ENCODE measurements around the gene APCDD1.

The APCDD1 gene

GRCh38 chr18:10439898-10440297, 14.5 kb upstream of the APCDD1 start:
- Histone ChIP-seq H3K4me3 (ENCODE audit: low read depth, low read length) (no peak overlapping the region), H3K9me3 (ENCODE audit: control insufficient read depth, insufficient read depth, low read length) (no peaks in the 10 kb centered on the region), H3K4me1 (ENCODE audit: control insufficient read depth, insufficient read depth, low read length) (no peaks in the 10 kb centered on the region), H3K27me3 (ENCODE audit: control insufficient read depth, insufficient read depth, low read length) (no peaks in the 10 kb centered on the region), H3K9ac (ENCODE audit: low read depth, low read length) (no peak overlapping the region), H3K36me3 (ENCODE audit: control insufficient read depth, insufficient read depth, low read length) (no peaks in the 10 kb centered on the region)

DNA sequence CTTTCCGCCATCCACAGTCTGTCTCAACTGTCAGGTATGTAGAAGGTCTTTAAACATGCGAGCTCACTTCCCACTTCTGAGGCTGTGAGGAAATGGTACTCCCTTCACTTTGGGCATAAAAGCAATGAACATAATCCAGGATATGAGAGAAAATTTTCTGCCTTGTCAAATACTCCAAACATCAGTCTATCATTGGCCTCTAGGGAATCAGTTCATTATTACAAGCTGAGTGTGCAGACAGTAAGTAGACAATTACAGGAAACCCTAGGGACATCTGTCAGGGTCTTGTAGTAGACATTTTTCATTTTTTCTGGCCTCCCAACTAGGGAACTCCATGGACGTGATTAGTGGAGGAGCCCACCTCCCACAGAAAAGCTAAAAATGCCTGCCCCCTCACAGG, 13.6 kb upstream of the APCDD1 start:
- no peaks in the 10 kb centered on the region for H3K4me1 ChIP-seq (ENCODE audit: control insufficient read depth, insufficient read depth, low read length)
- H3K9me3 ChIP-seq (ENCODE audit: control insufficient read depth, insufficient read depth, low read length), result no peaks in the 10 kb centered on the region
- no peaks in the 10 kb centered on the region for H3K36me3 ChIP-seq (ENCODE audit: control insufficient read depth, insufficient read depth, low read length)
- H3K4me3 ChIP-seq (ENCODE audit: low read depth, low read length), result no peak overlapping the region
- H3K9ac ChIP-seq (ENCODE audit: low read depth, low read length), result no peak overlapping the region
- no peaks in the 10 kb centered on the region for H3K27me3 ChIP-seq (ENCODE audit: control insufficient read depth, insufficient read depth, low read length)

DNA sequence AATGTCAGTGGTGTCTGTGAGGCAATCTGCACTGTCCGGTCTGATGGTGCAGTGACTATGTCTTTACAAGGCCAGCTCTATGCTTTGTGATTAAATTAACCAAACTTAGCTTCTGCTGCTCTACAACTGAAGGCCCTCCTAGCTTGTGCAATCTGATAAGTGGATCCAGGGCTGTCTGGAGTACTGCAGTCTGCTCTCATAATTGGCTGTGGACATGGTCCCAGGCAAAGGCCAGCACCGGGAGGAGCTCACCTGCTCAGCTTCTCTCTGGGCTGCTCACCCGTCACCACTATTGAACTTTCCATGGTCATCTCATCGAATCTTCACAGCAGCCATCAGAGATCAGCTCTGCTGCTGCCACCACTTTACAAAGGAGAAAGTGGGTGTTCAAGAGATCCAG, 13.0 kb upstream of the APCDD1 start:
- Histone ChIP-seq H3K4me3 (ENCODE audit: low read depth, low read length) (no peak overlapping the region), H3K4me1 (ENCODE audit: control insufficient read depth, insufficient read depth, low read length) (no peaks in the 10 kb centered on the region), H3K27me3 (ENCODE audit: control insufficient read depth, insufficient read depth, low read length) (no peaks in the 10 kb centered on the region), H3K36me3 (ENCODE audit: control insufficient read depth, insufficient read depth, low read length) (no peaks in the 10 kb centered on the region), H3K9ac (ENCODE audit: low read depth, low read length) (no peak overlapping the region), H3K9me3 (ENCODE audit: control insufficient read depth, insufficient read depth, low read length) (no peaks in the 10 kb centered on the region)

DNA sequence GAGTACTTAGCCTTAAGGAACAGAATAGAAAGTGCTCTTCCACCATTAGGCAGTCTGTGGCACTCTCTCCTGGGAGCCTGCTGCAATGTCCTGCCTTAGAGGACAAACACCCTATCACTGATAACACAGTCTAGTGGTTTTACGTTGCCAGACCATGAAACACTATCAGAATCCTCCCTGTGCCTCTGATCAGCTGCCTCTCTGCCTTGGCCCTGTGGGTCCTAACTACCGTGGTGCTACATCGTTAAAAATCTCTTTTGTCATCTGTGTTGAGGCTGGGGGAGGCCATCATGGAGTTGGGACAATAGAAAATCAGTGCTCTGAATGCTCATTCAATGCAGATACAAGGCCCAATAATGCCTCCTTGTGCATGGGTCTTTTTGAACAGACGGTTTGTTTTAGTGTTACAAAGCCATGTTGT, 11.9 kb upstream of the APCDD1 start:
- H3K4me1 ChIP-seq (ENCODE audit: control insufficient read depth, insufficient read depth, low read length), result no peaks in the 10 kb centered on the region
- no peaks in the 10 kb centered on the region for H3K36me3 ChIP-seq (ENCODE audit: control insufficient read depth, insufficient read depth, low read length)
- no peaks in the 10 kb centered on the region for H3K9me3 ChIP-seq (ENCODE audit: control insufficient read depth, insufficient read depth, low read length)
- H3K27me3 ChIP-seq (ENCODE audit: control insufficient read depth, insufficient read depth, low read length), result no peaks in the 10 kb centered on the region
- no peak overlapping the region for H3K4me3 ChIP-seq (ENCODE audit: low read depth, low read length)
- no peak overlapping the region for H3K9ac ChIP-seq (ENCODE audit: low read depth, low read length)

- no peaks in the 10 kb centered on the region for H3K27me3 ChIP-seq (ENCODE audit: control insufficient read depth, insufficient read depth, low read length)
- no peak overlapping the region for H3K9ac ChIP-seq (ENCODE audit: low read depth, low read length)
These were observed 11.4 kb upstream of the APCDD1 start for GRCh38 chr18:10443001-10443400.

GRCh38 chr18:10444314-10445006, 10.0 kb upstream of the APCDD1 start:
- no peak overlapping the region for H3K9ac ChIP-seq (ENCODE audit: low read depth, low read length)
- H3K4me1 ChIP-seq (ENCODE audit: control insufficient read depth, insufficient read depth, low read length), result no peaks in the 10 kb centered on the region
- no peaks in the 10 kb centered on the region for H3K36me3 ChIP-seq (ENCODE audit: control insufficient read depth, insufficient read depth, low read length)
- no peaks in the 10 kb centered on the region for H3K27me3 ChIP-seq (ENCODE audit: control insufficient read depth, insufficient read depth, low read length)
- H3K9me3 ChIP-seq (ENCODE audit: control insufficient read depth, insufficient read depth, low read length), result no peaks in the 10 kb centered on the region
- no peak overlapping the region for H3K4me3 ChIP-seq (ENCODE audit: low read depth, low read length)

More at GRCh38 chr18:10443001-10443400, 11.4 kb upstream of the APCDD1 start:
- Histone ChIP-seq H3K36me3 (ENCODE audit: control insufficient read depth, insufficient read depth, low read length) (no peaks in the 10 kb centered on the region), H3K4me3 (ENCODE audit: low read depth, low read length) (no peak overlapping the region), H3K9me3 (ENCODE audit: control insufficient read depth, insufficient read depth, low read length) (no peaks in the 10 kb centered on the region), H3K4me1 (ENCODE audit: control insufficient read depth, insufficient read depth, low read length) (no peaks in the 10 kb centered on the region)

GRCh38 chr18:10449396-10449795, 5.0 kb upstream of the APCDD1 start:
- H3K9ac ChIP-seq (ENCODE audit: low read depth, low read length), result no peak overlapping the region
- no peaks in the 10 kb centered on the region for H3K9me3 ChIP-seq (ENCODE audit: control insufficient read depth, insufficient read depth, low read length)
- H3K4me1 ChIP-seq (ENCODE audit: control insufficient read depth, insufficient read depth, low read length), result no peaks in the 10 kb centered on the region
- no peak overlapping the region for H3K4me3 ChIP-seq (ENCODE audit: low read depth, low read length)
- peaks cover 19% of the 10 kb centered on the region for H3K27me3 ChIP-seq (ENCODE audit: control insufficient read depth, insufficient read depth, low read length)
- H3K36me3 ChIP-seq (ENCODE audit: control insufficient read depth, insufficient read depth, low read length), result no peaks in the 10 kb centered on the region

DNA sequence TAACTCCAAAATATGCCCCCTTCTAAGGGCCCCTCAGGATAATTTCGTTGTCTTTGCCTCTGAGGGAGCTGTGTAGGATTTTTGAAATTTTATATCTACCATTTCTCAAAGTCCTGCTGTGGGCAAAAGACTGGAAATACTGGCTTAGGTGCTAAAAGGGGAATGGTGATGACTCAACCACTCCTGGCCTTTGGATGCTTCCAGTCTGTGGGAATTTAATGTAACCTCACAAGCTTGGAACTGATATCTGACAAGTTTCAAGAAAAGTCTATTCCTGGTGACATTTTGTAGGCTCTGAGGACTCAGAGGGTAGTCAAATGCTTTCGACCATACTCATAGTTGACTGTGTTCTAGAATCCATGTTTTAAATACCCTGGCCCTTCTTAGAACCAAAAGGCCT, 3.4 kb upstream of the APCDD1 start:
- Histone ChIP-seq H3K9me3 (ENCODE audit: control insufficient read depth, insufficient read depth, low read length) (no peaks in the 10 kb centered on the region), H3K4me3 (ENCODE audit: low read depth, low read length) (no peak overlapping the region), H3K27me3 (ENCODE audit: control insufficient read depth, insufficient read depth, low read length) (peaks cover 29% of the 10 kb centered on the region), H3K9ac (ENCODE audit: low read depth, low read length) (no peak overlapping the region), H3K36me3 (ENCODE audit: control insufficient read depth, insufficient read depth, low read length) (no peaks in the 10 kb centered on the region), H3K4me1 (ENCODE audit: control insufficient read depth, insufficient read depth, low read length) (peaks cover 6% of the 10 kb centered on the region)

DNA sequence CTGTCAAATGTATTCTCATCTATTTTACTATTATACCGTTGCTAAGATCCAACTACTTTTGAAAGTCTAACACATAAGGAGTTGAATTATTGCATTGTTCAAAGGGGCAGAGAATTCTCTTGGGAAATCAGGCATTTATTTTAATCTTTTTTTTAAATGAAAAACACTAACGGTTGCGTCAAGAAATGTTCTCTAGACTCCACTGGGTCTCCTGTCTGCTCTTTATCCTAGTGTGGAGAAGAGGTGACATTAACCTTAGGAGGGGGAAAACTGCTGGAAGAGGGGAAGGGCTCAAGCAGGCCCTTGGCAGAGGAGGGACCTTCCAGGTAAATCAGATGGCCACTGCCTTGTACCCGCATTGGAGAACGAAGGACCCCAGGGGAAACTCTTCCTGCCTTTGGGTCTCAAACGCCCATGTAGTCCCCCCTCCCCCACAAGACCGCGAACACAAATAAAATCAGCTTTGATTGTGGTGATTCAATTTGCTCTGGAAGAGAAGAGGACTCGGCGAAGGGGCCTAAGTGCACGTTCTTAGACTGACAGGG, 1.1 kb upstream of the APCDD1 start:
- Histone ChIP-seq H3K4me3 (ENCODE audit: low read depth, low read length) (peak overlapping the region; percentile 73), H3K4me1 (ENCODE audit: control insufficient read depth, insufficient read depth, low read length) (peaks cover 8% of the 10 kb centered on the region), H3K27me3 (ENCODE audit: control insufficient read depth, insufficient read depth, low read length) (peaks cover 48% of the 10 kb centered on the region), H3K9ac (ENCODE audit: low read depth, low read length) (peak overlapping the region; percentile 26), H3K9me3 (ENCODE audit: control insufficient read depth, insufficient read depth, low read length) (no peaks in the 10 kb centered on the region), H3K36me3 (ENCODE audit: control insufficient read depth, insufficient read depth, low read length) (no peaks in the 10 kb centered on the region)

DNA sequence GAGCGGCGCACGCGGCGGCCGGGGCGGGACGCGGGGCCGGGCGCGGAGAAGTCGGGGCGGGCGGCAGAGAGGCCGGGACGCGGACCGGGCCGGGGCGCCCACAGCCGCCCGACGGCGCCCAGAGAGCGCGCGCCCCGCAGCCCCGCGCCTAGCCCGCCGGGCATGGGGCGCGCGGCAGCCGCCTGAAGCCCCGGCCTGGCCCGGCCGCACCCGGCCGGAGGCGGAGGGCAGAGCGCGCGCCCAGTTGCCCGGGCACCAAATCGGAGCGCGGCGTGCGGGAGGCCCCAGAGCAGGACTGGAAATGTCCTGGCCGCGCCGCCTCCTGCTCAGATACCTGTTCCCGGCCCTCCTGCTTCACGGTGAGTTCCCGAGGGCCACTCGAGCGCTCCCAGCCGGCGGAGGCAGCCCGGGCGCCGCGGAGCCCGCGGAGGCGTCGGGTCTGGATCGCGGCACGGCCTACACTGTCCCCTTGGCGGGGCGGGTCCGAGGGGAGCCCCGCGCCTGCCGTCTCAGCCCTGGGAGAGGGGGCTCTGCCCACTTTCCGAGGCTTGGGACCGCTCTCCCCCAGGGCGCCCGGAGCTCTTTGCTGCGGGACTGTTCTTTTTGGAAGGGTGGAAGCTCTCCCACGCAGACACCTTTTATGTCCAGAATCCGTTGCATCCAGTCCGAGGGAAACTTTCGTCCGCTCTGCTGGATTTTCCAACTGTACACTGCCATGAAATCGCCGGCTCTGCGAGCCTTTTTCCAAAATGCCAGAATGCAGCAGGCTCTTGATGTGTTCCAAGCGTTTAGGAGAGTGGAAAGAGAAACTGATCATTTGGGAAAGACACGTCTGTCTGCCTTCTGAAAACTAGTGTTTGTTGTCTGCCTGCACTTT, 484 bp downstream of the APCDD1 start:
- no peaks in the 10 kb centered on the region for H3K9me3 ChIP-seq (ENCODE audit: control insufficient read depth, insufficient read depth, low read length)
- H3K9ac ChIP-seq (ENCODE audit: low read depth, low read length), result no peak overlapping the region
- no peaks in the 10 kb centered on the region for H3K36me3 ChIP-seq (ENCODE audit: control insufficient read depth, insufficient read depth, low read length)
- peaks cover 48% of the 10 kb centered on the region for H3K27me3 ChIP-seq (ENCODE audit: control insufficient read depth, insufficient read depth, low read length)
- H3K4me1 ChIP-seq (ENCODE audit: control insufficient read depth, insufficient read depth, low read length), result peaks cover 8% of the 10 kb centered on the region
- peak overlapping the region; percentile 60 for H3K4me3 ChIP-seq (ENCODE audit: low read depth, low read length)

DNA sequence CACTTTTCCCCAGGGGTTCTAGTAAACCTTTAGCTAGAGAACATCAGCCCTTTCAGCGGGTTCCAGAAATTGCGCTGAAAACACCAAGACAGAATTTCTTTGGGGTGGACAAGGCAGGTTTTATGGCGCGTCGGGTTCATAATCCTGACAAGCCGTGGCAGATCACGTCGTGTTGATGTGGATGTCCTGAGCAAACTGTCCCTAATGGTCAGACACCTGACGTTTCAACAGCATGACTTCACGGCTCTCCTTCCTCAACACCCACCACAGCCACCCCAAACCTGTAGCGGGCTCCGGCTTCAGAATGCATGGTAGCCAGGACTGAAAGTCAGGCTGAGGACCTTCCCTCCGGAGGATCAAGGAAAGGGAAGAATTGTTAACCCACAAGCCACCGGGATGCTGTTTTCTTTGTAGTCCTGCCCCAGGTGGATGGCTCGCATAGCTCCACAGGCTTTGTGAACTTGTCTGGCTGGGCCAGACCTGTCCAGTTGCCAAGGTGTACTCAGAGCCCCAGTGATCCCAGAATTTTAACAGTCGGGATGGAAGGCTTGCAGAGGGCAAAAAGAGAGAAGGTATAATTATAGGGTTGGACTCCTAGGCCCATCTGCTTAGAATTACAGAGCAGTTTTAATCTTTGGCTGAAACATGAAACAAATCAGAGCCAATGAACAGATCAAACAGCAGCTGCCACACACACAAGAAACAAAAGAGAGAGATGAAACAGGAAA, 1.5 kb downstream of the APCDD1 start:
- Histone ChIP-seq H3K9me3 (ENCODE audit: control insufficient read depth, insufficient read depth, low read length) (no peaks in the 10 kb centered on the region), H3K9ac (ENCODE audit: low read depth, low read length) (no peak overlapping the region), H3K4me1 (ENCODE audit: control insufficient read depth, insufficient read depth, low read length) (peaks cover 8% of the 10 kb centered on the region), H3K36me3 (ENCODE audit: control insufficient read depth, insufficient read depth, low read length) (no peaks in the 10 kb centered on the region), H3K4me3 (ENCODE audit: low read depth, low read length) (peak overlapping the region; percentile 60), H3K27me3 (ENCODE audit: control insufficient read depth, insufficient read depth, low read length) (peaks cover 48% of the 10 kb centered on the region)
